Endothelial cell of umbilical vein (primary cell): ENCODE data around the gene SNAP25. TPM values are rescaled to one million over a fixed set of nuclear protein-coding genes. Genes with fewer than 3 reads are reported as not detected.

Source experiments
- BruUV-seq: library from RNA; stranded (reverse); fragments of 400-500 nt; replicated peaks from 2 replicates; lab custom pipeline; 2021; lab: Mats Ljungman, UMichigan
- CTCF ChIA-PET: fragments of 300-600, 350-600 bp; sonication (Branson Sonifier 250); formaldehyde crosslinking; loops from one replicate; lab custom pipeline; 2021; ENCODE audit warnings: antibody characterized with exemption, inconsistent platforms; lab: Charles Lee
- POLR2A ChIA-PET: fragments of 300-600, 350-600 bp; sonication (Branson Sonifier 250); formaldehyde crosslinking; loops from one replicate; lab custom pipeline; 2021; ENCODE audit warnings: antibody characterized with exemption, inconsistent platforms; lab: Charles Lee
- DNase-seq: peaks from one replicate; pipeline ENCODE4 v3.0.0-alpha.2; 2011; ENCODE audit warnings: low read depth, low spot score
- FAIRE-seq: peaks from 2 replicates; lab custom pipeline; 2011; peaks lifted over from hg19 to GRCh38; lab: Jason Lieb, UNC
- H2AFZ ChIP-seq: 2 replicates; pipeline ENCODE4 v1.6.0; 2012; ENCODE audit warnings: low read depth, low read length, control low read depth, inconsistent platforms
- H3K27ac ChIP-seq: 2 replicates; pipeline ENCODE4 v1.5.1; 2011; ENCODE audit warnings: low read depth, mild to moderate bottlenecking, control low read depth, low read length, moderate library complexity; ENCODE audit not compliant: insufficient read depth
- H3K27me3 ChIP-seq, 2 experiments: 2 replicates each; pipeline versions ENCODE4 v1.6.0 to v1.6.1; 2011; ENCODE audit warnings: low read length in 2 of 2, mixed read lengths in 1 of 2; ENCODE audit not compliant: control insufficient read depth in 2 of 2, insufficient read depth in 2 of 2
- H3K36me3 ChIP-seq, 2 experiments: 2 replicates in 1 of 2; 3 replicates in 1 of 2; pipeline ENCODE4 v1.5.1; 2011; ENCODE audit warnings: low read length in 2 of 2, mild to moderate bottlenecking in 1 of 2, moderate library complexity in 1 of 2; ENCODE audit not compliant: control insufficient read depth in 2 of 2, insufficient read depth in 2 of 2; ENCODE audit errors: extremely low read depth in 1 of 2
- H3K4me1 ChIP-seq: 3 replicates; pipeline ENCODE4 v1.5.1; 2011; ENCODE audit warnings: mild to moderate bottlenecking, low read length; ENCODE audit not compliant: control insufficient read depth, insufficient read depth; ENCODE audit errors: extremely low read depth
- H3K4me2 ChIP-seq: 2 replicates; pipeline ENCODE4 v1.6.1; 2011; ENCODE audit warnings: low read length, control low read depth, mixed read lengths; ENCODE audit not compliant: insufficient read depth
- H3K4me3 ChIP-seq, 3 experiments: fragments of 200-600 bp in 1 of 3; sonication (generic), shearing (Covaris generic) in 1 of 3; replicated peaks in 1 of 3; 2 replicates each; pipeline ENCODE4 v1.5.1; 2011 to 2016; ENCODE audit warnings: control low read depth in 3 of 3, low read length in 3 of 3, mild to moderate bottlenecking in 2 of 3, inconsistent platforms in 1 of 3, low read depth in 1 of 3, moderate library complexity in 1 of 3; ENCODE audit not compliant: insufficient read depth in 1 of 3
- H3K79me2 ChIP-seq: 2 replicates; pipeline ENCODE4 v1.6.0; 2012; ENCODE audit warnings: low read length, inconsistent platforms; ENCODE audit not compliant: control insufficient read depth, insufficient read depth
- H3K9ac ChIP-seq: replicated peaks from 2 replicates; pipeline ENCODE3; 2011; ENCODE audit warnings: low read length, control low read depth; ENCODE audit not compliant: insufficient read depth; ENCODE audit errors: extremely low read depth
- H3K9me1 ChIP-seq: replicated peaks from 3 replicates; pipeline ENCODE4 v1.6.0; 2011; ENCODE audit warnings: mild to moderate bottlenecking, low read length; ENCODE audit not compliant: control insufficient read depth, insufficient read depth; ENCODE audit errors: extremely low read depth
- H3K9me3 ChIP-seq: replicated peaks from 2 replicates; pipeline ENCODE4 v1.5.1; 2012; ENCODE audit warnings: low read length, inconsistent platforms; ENCODE audit not compliant: control insufficient read depth, insufficient read depth
- H4K20me1 ChIP-seq: replicated peaks from 2 replicates; pipeline ENCODE3; 2011; ENCODE audit warnings: mild to moderate bottlenecking, low read length; ENCODE audit not compliant: control insufficient read depth, insufficient read depth; ENCODE audit errors: extremely low read depth
- EZH2 ChIP-seq: IDR thresholded peaks from 2 replicates; pipeline ENCODE4 v1.6.1; 2012; ENCODE audit warnings: borderline replicate concordance, low read depth, mild to moderate bottlenecking, moderate library complexity, low read length, inconsistent platforms; ENCODE audit not compliant: severe bottlenecking
- FOS ChIP-seq: IDR thresholded peaks from 2 replicates; pipeline ENCODE4 v1.6.1; 2011; ENCODE audit warnings: mild to moderate bottlenecking, low read length, moderate library complexity, borderline replicate concordance; ENCODE audit not compliant: insufficient read depth
- GATA2 ChIP-seq: IDR thresholded peaks from 2 replicates; pipeline ENCODE4 v1.7.0; 2011; ENCODE audit warnings: low read depth, mild to moderate bottlenecking, moderate library complexity, mixed read lengths, low read length; ENCODE audit not compliant: insufficient read length, insufficient read depth
- JUN ChIP-seq: IDR thresholded peaks from 2 replicates; pipeline ENCODE4 v1.6.1; 2011; ENCODE audit warnings: borderline replicate concordance, low read depth; ENCODE audit not compliant: insufficient read length, insufficient read depth
- MYC ChIP-seq: IDR thresholded peaks from one replicate; pipeline ENCODE4 v1.6.1; 2011; ENCODE audit warnings: mild to moderate bottlenecking, low read depth, low read length
- POLR2A ChIP-seq: IDR thresholded peaks from 2 replicates; pipeline ENCODE4 v1.6.1; 2012; ENCODE audit warnings: low read depth, mild to moderate bottlenecking, control low read depth, low read length
- POLR2AphosphoS5 ChIP-seq: IDR thresholded peaks from 2 replicates; pipeline ENCODE4 v1.6.1; 2012; ENCODE audit warnings: low read depth, mild to moderate bottlenecking, control low read depth, low read length, moderate library complexity; ENCODE audit not compliant: insufficient read depth
- dilution Hi-C: fragments of 300-500 bp; cut with MboI; formaldehyde crosslinking; loops from one replicate; pipeline ENCODE4 v1.15.0; 2019; ENCODE audit warnings: low sequenced_read_pairs; ENCODE audit not compliant: extremely low pct_ligation_motif_present
- intact Hi-C: fragments of 100-400 bp; cut with micrococcal nuclease; formaldehyde crosslinking; loops from one replicate; pipeline ENCODE4 v1.10.0; 2022
- polyA plus RNA-seq, 4 experiments: library from polyadenylated mRNA; depleted of rRNA in 3 of 4; stranded (reverse) in 3 of 4; unstranded in 1 of 4; fragments of >200 nt; gene quantifications; 2 replicates each; pipeline versions ENCODE4 v1.2.1 to v1.2.3, GENCODE V29; 2011 to 2012; ENCODE audit warnings: missing spikeins in 1 of 4
- total RNA-seq: library from RNA; stranded (reverse); gene quantifications from 2 replicates; pipeline ENCODE4 v1.2.3, GENCODE V29; 2021
- TF ChIP-seq, protein P1 (sequence below): IDR thresholded peaks from 2 replicates; pipeline ENCODE4 v1.6.1; 2011; ENCODE audit not compliant: insufficient read depth, insufficient read length
- TF ChIP-seq, protein P2 (sequence below), 2 donors: IDR thresholded peaks; 1 replicate in 1 of 2; 2 replicates in 1 of 2; pipeline ENCODE4 v1.5.1; 2011; ENCODE audit warnings: low read length in 2 of 2, mild to moderate bottlenecking in 2 of 2, moderate library complexity in 2 of 2, control low read depth in 1 of 2, inconsistent platforms in 1 of 2, low read depth in 1 of 2; ENCODE audit not compliant: insufficient read depth in 1 of 2; ENCODE audit errors: extremely low read depth in 1 of 2

The SNAP25 gene
- total and polyA plus RNA-seq, 2 donors (not counting 3 experiments of a cell fraction or from before 2014, with no cell fraction given), result 3.9 to 4.4 TPM

DNA sequence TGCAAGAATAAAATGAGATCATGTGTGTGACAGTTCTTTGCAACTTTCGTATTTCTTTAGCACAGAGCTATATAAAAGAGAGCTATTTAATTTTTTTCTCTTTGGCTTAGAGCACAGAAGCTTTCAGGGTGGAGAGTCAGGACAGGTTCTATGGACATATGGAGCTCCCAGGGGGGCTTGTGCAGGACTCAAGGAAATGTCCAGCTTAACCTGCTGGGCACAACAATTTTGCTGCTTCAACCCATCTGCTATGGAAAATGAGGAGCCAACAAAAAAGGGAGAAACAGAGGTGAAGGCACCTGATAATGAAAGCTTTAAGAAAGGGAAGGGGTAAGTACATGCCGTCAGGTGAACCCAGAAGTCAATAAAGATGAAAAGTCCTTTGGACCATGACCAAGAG is 5.1 kb upstream of the SNAP25 start:
- no peaks in the 10 kb centered on the region for H3K36me3 ChIP-seq
- no peaks in the 10 kb centered on the region for H3K9me1 ChIP-seq
- TF ChIP-seq POLR2AphosphoS5 (no peak), JUN (no peak), GATA2 (no peak), EZH2 (no peak), MYC (no peak), FOS (no peak), POLR2A (no peak)
- TF ChIP-seq, protein P1, sequence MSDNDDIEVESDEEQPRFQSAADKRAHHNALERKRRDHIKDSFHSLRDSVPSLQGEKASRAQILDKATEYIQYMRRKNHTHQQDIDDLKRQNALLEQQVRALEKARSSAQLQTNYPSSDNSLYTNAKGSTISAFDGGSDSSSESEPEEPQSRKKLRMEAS, result no peak
- TF ChIP-seq, protein P2, sequence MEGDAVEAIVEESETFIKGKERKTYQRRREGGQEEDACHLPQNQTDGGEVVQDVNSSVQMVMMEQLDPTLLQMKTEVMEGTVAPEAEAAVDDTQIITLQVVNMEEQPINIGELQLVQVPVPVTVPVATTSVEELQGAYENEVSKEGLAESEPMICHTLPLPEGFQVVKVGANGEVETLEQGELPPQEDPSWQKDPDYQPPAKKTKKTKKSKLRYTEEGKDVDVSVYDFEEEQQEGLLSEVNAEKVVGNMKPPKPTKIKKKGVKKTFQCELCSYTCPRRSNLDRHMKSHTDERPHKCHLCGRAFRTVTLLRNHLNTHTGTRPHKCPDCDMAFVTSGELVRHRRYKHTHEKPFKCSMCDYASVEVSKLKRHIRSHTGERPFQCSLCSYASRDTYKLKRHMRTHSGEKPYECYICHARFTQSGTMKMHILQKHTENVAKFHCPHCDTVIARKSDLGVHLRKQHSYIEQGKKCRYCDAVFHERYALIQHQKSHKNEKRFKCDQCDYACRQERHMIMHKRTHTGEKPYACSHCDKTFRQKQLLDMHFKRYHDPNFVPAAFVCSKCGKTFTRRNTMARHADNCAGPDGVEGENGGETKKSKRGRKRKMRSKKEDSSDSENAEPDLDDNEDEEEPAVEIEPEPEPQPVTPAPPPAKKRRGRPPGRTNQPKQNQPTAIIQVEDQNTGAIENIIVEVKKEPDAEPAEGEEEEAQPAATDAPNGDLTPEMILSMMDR (IDR thresholded peaks at IDR 0.05; ENCODE audit: extremely low read depth in 1 of 2, insufficient read depth in 1 of 2, low read depth in 1 of 2, low read length in 2 of 2), result no peak
- H3K4me1 ChIP-seq, result peaks cover 4% of the 10 kb centered on the region
- no peaks in the 10 kb centered on the region for H4K20me1 ChIP-seq
- H3K9me3 ChIP-seq, result no peaks in the 10 kb centered on the region
- H3K4me2 ChIP-seq, result no peak overlapping the region
- intact Hi-C loops, result loop anchor here (10.0 kb wide), 1 partner anchor 311 kb away; no protein-coding TSS in a partner anchor
- dilution Hi-C loops, result no loop called here
- H3K9ac ChIP-seq, result no peak overlapping the region
- no peaks in the 10 kb centered on the region for H3K79me2 ChIP-seq
- DNase-seq, result no peak
- H2AFZ ChIP-seq, result no peak overlapping the region
- ChIA-PET CTCF (interaction anchor here (1.2 kb wide), 1 partner anchor 146 kb away, joined by 3 read pairs; no protein-coding TSS in a partner anchor), POLR2A (no interaction called here)
- FAIRE-seq, result no peak
- H3K4me3 ChIP-seq, result no peak overlapping the region
- peaks cover 36 to 45% of the 10 kb centered on the region in 2 experiments for H3K27me3 ChIP-seq
- no TSS peak for BruUV-seq
- no peak overlapping the region for H3K27ac ChIP-seq
